Hepatocyte (in vitro differentiated cells): ENCODE measurements around the gene CDR2L. TPM values are rescaled to one million over a fixed set of nuclear protein-coding genes. Genes with fewer than 3 reads are reported as not detected.
"Not testable (repeated sequence)": the region's sequence is repeated elsewhere in the genome, so short reads cannot be mapped to it uniquely, and the experiment has no call there.

Experiments used
- DNase-seq: peaks from one replicate; pipeline ENCODE4 v3.0.0-alpha.2; 2016; ENCODE audit warnings: low spot score
- H2AFZ ChIP-seq: fragments of 200-600 bp; sonication (generic); 2 replicates; pipeline ENCODE4 v1.6.0; 2016; ENCODE audit warnings: antibody characterized with exemption, mild to moderate bottlenecking
- H3K27ac ChIP-seq: fragments of 200-600 bp; sonication (generic); 2 replicates; pipeline ENCODE4 v1.5.1; 2016; ENCODE audit warnings: mild to moderate bottlenecking
- H3K27me3 ChIP-seq: fragments of 200-600 bp; sonication (generic); 2 replicates; pipeline ENCODE4 v1.6.1; 2016
- H3K36me3 ChIP-seq: fragments of 200-600 bp; sonication (generic); replicated peaks from 2 replicates; pipeline ENCODE4 v1.5.1; 2016; ENCODE audit warnings: low read depth; ENCODE audit not compliant: insufficient read depth
- H3K4me1 ChIP-seq: fragments of 200-600 bp; sonication (generic); 2 replicates; pipeline ENCODE4 v1.5.1; 2016; ENCODE audit warnings: mild to moderate bottlenecking, moderate library complexity; ENCODE audit not compliant: insufficient read depth
- H3K4me2 ChIP-seq: fragments of 200-600 bp; sonication (generic); 2 replicates; pipeline ENCODE4 v1.6.0; 2016
- H3K4me3 ChIP-seq: fragments of 200-600 bp; sonication (generic); 2 replicates; pipeline ENCODE4 v1.5.1; 2016; ENCODE audit warnings: mild to moderate bottlenecking
- H3K79me2 ChIP-seq: fragments of 200-600 bp; sonication (generic); 2 replicates; pipeline ENCODE4 v1.6.0; 2017; ENCODE audit warnings: mild to moderate bottlenecking
- H3K9me2 ChIP-seq: fragments of 200-600 bp; sonication (generic); replicated peaks from 2 replicates; pipeline ENCODE4 v1.6.0; 2017; ENCODE audit warnings: mild to moderate bottlenecking; ENCODE audit not compliant: insufficient read depth
- H3K9me3 ChIP-seq: fragments of 200-600 bp; sonication (generic); 2 replicates; pipeline ENCODE4 v1.5.1; 2016; ENCODE audit warnings: low read depth, mild to moderate bottlenecking
- H4K20me1 ChIP-seq: fragments of 200-600 bp; sonication (generic); 2 replicates; pipeline ENCODE4 v1.6.0; 2016; ENCODE audit warnings: mild to moderate bottlenecking; ENCODE audit not compliant: insufficient read depth, poor library complexity, severe bottlenecking
- EZH2 ChIP-seq: fragments of 200-600 bp; sonication (generic); IDR thresholded peaks from 2 replicates; pipeline ENCODE4 v1.6.1; 2016; ENCODE audit warnings: antibody characterized with exemption, mild to moderate bottlenecking, borderline replicate concordance
- EZH2phosphoT487 ChIP-seq: fragments of 200-600 bp; sonication (generic); IDR thresholded peaks from one replicate; pipeline ENCODE4 v1.6.1; 2018; ENCODE audit warnings: antibody characterized with exemption, mild to moderate bottlenecking, low read depth, moderate library complexity; ENCODE audit not compliant: unreplicated experiment, severe bottlenecking
- WGBS: methylation state at CpG from one replicate; pipeline ENCODE4 v1.1.6; 2016; ENCODE audit warnings: low lambda C conversion rate; ENCODE audit errors: missing lambda C conversion rate; 5-methylcytosine and 5-hydroxymethylcytosine counted together
- polyA plus RNA-seq: library from polyadenylated mRNA; unstranded; fragments of >200 nt; fragmentation: Nextera tagmentation; extraction: Ambion mirVana; gene quantifications from 2 replicates; pipeline ENCODE4 v1.2.1, GENCODE V29; 2016
- total RNA-seq: library from RNA; depleted of rRNA; stranded (reverse); fragments of >200 nt; gene quantifications from 2 replicates; pipeline ENCODE4 v1.2.3, GENCODE V29; 2014
- TF ChIP-seq, protein P1 (sequence below): fragments of 200-600 bp; sonication (generic); IDR thresholded peaks from 2 replicates; pipeline ENCODE4 v1.5.1; 2016; ENCODE audit warnings: antibody characterized with exemption, mild to moderate bottlenecking; ENCODE audit not compliant: poor library complexity

Gene CDR2L
- total and polyA plus RNA-seq, 2 experiments from 2014 or later: 16.4 to 17.0 TPM

DNA sequence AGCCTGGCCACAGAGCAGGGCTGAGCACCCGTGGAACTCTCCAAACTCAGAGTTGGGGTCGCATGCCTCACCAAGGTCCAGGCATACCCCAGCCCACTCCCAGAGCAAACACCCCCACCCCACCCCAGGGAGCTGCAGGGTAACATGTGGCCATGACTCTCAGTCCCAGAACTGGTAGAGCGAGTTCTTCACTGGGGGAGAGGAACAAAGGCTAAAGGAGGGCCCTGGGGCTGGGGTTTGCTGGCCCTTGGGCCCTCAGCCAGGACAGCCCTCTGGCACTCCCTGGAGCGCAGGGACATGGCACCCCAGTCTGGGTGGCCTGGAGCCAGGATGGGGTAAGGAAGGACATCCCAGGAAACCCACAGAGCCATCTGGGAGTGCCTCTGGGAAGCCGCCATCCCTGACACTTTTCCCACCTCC, 19.1 kb upstream of the CDR2L start:
- peaks cover 25% of the 10 kb centered on the region for H3K4me1 ChIP-seq

DNA sequence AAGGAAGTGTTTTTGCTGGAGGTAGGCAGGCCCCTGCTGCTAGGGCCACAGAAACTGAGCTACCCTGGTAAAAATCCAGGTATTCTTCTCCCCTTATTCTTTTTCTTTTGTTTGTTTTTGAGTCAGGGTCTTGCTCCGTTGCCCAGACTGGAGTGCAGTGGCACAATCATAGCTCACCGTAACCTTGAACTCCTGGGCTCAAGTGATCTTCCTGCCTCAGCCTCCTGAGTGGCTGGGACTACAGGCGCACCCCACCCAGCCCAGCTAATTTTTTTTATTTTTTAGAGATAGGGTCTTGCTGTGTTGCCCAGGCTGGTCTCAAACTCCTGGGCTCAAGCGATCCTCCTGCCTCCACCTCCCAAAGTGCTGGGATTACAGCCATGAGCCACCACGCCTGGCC, 17.9 kb upstream of the CDR2L start:
- DNase-seq, H3K36me3 ChIP-seq, H2AFZ ChIP-seq, H3K4me2 ChIP-seq, H3K9me2 ChIP-seq, H3K27ac ChIP-seq, H3K27me3 ChIP-seq, H4K20me1 ChIP-seq, H3K4me3 ChIP-seq, H3K9me3 ChIP-seq: not testable (repeated sequence)
- peaks cover 25% of the 10 kb centered on the region for H3K4me1 ChIP-seq
- WGBS: 98% methylated on average over 5 of the region's 5 CpGs
- peaks cover 21% of the 10 kb centered on the region for H3K79me2 ChIP-seq

More for the DNA sequence above, 19.1 kb upstream of the CDR2L start:
- Histone ChIP-seq H4K20me1 (no peaks in the 10 kb centered on the region), H3K9me2 (no peaks in the 10 kb centered on the region), H3K27me3 (peaks cover 5% of the 10 kb centered on the region), H3K36me3 (no peaks in the 10 kb centered on the region), H3K79me2 (peaks cover 21% of the 10 kb centered on the region), H3K27ac (no peak overlapping the region), H3K9me3 (no peaks in the 10 kb centered on the region), H2AFZ (no peak overlapping the region), H3K4me2 (peak overlapping the region; percentile 25), H3K4me3 (no peak overlapping the region)
- 67% methylated on average over 5 of the region's 5 CpGs for WGBS
- TF ChIP-seq, protein P1, sequence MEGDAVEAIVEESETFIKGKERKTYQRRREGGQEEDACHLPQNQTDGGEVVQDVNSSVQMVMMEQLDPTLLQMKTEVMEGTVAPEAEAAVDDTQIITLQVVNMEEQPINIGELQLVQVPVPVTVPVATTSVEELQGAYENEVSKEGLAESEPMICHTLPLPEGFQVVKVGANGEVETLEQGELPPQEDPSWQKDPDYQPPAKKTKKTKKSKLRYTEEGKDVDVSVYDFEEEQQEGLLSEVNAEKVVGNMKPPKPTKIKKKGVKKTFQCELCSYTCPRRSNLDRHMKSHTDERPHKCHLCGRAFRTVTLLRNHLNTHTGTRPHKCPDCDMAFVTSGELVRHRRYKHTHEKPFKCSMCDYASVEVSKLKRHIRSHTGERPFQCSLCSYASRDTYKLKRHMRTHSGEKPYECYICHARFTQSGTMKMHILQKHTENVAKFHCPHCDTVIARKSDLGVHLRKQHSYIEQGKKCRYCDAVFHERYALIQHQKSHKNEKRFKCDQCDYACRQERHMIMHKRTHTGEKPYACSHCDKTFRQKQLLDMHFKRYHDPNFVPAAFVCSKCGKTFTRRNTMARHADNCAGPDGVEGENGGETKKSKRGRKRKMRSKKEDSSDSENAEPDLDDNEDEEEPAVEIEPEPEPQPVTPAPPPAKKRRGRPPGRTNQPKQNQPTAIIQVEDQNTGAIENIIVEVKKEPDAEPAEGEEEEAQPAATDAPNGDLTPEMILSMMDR: no peak
- TF ChIP-seq EZH2 (no peak), EZH2phosphoT487 (no peak)
- DNase-seq: no peak

DNA sequence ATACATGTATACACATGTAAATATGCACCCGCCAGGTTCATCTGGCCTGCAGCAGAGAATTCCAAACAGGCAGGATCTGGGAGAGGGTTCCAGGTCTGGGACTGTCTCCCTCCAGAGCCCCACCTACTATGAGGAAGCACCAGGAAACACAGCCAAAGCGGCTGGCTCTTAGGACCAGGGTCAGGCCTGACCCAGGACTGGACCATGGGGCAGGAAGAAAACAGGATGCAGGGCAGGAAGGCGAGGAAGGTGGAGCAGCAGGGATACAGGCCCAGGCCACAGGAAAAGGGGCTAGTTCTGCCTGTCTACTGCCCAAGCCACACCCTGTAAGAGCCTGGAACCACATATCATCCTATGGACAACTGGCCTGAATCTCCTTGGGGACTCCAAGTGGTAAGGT, 17.0 kb upstream of the CDR2L start:
- Histone ChIP-seq H3K27me3 (peaks cover 11% of the 10 kb centered on the region), H3K36me3 (no peaks in the 10 kb centered on the region), H3K4me2 (peak overlapping the region; percentile 99), H3K9me2 (no peaks in the 10 kb centered on the region), H2AFZ (no peak overlapping the region), H3K4me1 (peaks cover 25% of the 10 kb centered on the region), H3K9me3 (no peaks in the 10 kb centered on the region), H3K4me3 (no peak overlapping the region), H4K20me1 (no peaks in the 10 kb centered on the region), H3K27ac (no peak overlapping the region), H3K79me2 (peaks cover 21% of the 10 kb centered on the region)
- TF ChIP-seq EZH2 (no peak), EZH2phosphoT487 (no peak)
- TF ChIP-seq, protein P1: no peak
- DNase-seq: no peak
- 85% methylated on average over 3 of the region's 3 CpGs for WGBS

DNA sequence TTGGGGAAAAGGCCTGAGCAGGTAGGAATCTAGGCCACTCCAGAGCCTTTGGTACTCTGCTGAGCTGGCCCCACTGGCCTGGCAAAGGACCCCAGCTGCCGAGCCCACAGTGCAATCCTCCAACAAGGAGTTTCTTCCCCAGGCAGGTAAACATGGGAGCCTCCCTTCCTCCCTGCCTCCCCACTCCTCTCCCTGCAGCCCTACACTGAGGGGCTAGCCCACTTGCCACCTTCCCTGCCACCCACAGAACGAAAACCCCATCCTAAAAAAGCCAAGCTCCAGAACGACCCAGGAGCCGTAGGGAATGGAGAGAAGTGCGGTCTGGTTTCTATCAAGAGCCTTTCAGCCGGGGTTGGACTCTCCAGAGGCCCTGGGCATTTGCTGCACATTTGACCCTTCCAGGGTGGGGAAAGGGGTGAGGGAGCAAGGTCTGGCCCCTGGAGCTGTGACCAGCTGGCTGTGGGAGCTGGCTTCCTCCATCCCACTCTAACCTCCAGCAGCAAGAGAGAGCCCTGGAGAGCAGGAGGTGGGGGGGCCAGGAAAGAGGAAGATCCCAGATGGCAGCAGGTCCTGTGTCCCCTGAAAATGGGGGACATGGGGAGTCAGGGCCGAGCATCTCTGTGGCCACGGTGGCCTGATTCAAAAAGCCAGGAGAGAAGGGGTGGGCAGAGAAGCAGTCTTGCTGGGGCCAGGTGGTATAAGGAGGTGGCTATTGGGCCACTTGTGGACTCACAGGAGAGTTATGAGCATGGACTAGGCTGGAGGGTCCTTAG, 16.2 kb upstream of the CDR2L start:
- peak overlapping the region; percentile 99 for H3K4me2 ChIP-seq
- TF ChIP-seq EZH2phosphoT487: no peak
- TF ChIP-seq, protein P1: no peak

More for the DNA sequence above, 16.2 kb upstream of the CDR2L start:
- H3K4me1 ChIP-seq: peaks cover 25% of the 10 kb centered on the region
- peak overlapping the region; percentile 16 for H3K4me3 ChIP-seq
- WGBS: 61% methylated on average over 8 of the region's 8 CpGs
- peak overlapping the region; percentile 92 for H3K27ac ChIP-seq
- no peaks in the 10 kb centered on the region for H3K36me3 ChIP-seq
- H3K79me2 ChIP-seq: peaks cover 21% of the 10 kb centered on the region
- no peaks in the 10 kb centered on the region for H3K9me3 ChIP-seq
- no peaks in the 10 kb centered on the region for H3K9me2 ChIP-seq
- no peak for DNase-seq
- H3K27me3 ChIP-seq: peaks cover 11% of the 10 kb centered on the region
- H2AFZ ChIP-seq: no peak overlapping the region
- no peaks in the 10 kb centered on the region for H4K20me1 ChIP-seq
